ENCODE results near the gene GPR180.

The GPR180 gene

GRCh38 chr13:94656176-94656575, 54.5 kb downstream of the GPR180 start:
- DNase-seq (ENCODE audit: low read depth) = no peak

DNA sequence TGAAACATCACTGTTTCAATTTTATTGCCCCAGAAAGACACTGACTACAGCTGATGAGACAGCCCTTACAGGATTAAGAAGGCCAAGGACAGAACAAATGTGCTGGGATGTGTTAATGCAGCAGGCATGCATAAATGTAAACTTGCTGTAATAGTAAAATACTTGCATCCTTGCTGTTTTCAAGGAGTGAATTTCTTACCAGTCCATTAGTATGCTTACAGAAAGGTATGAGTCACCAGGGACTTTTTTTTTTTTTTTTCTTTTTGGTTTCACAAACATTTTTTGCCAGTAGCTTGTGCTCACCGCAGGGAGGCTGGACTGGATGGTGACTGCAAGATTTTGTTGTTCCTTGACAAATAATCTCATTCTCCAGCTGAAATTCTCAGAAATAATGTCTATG, 55.1 kb downstream of the GPR180 start:
- DNase-seq (ENCODE audit: low read depth) = peak; percentile 37

DNA sequence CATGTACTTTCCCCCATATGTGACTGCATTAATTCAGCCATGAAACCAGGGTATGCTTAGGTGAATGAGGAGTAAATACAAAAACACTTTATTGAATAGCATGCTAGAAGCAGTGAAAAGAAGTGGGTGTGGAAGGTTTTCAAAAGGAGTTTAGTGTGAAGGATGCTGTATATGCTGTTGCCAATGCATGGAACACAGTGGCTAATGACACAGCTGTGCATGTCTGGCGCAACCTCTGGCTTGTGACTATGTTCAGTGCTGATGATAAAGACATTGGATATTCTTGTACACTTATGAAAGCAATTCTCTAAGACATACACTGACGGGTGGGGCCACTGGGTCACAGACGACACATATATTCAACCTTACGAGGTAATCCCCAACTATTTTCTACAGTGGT, 55.5 kb downstream of the GPR180 start:
- no peak for DNase-seq (ENCODE audit: low read depth)

DNA sequence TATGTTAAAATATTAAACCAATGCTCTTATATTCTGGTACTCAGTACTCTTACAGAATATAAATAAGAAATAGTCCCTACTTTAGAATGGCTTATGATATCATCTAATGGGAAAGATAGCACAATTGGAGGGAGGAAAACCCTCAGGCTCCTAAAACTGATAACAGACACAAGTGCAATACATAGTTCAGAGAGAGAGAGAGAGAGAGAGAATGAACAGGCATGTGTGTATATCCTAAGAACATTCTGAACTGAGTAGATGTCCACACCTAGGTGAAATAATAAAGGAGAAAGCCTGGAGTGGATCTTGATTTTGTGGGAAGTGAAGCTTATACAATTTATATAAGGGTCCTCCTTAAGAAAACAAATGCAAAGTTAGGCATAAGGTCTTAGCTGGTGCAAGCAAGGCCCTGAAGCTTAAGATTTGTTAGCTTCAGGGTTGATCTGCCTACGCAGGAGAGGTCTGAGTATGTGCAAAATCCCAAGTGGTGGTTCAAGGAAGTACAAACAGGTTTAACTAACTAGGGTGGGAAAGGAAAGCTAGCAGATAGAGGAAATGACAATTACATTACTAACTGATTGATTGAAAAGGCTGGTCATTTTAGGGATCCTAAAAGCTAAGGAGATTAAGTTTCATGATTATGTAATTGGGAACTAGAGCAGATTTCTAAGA, 57.4 kb downstream of the GPR180 start:
- no peak for DNase-seq (ENCODE audit: low read depth)

DNA sequence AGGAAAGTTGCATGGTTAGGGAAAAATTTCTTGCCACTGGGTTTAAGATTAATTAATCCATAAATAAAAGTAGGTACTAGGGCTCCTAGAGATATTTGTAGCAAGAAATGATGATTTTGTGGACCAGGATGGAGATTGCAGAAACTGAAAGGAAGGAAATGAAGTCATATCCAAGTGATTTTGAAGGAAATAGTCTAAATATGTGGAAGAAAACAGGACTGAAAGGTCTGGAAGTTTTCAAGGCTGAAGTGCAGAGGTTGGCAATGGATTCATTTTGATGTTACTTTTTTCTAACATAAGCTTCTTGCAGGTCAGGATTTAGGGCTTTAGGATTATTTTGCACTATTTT, 57.9 kb downstream of the GPR180 start:
- no peak for DNase-seq (ENCODE audit: low read depth)

GRCh38 chr13:94660695-94661326, 59.2 kb downstream of the GPR180 start:
- peak; percentile 6 for DNase-seq (ENCODE audit: low read depth)

- no peak for DNase-seq (ENCODE audit: low read depth)
These were observed 59.7 kb downstream of the GPR180 start for GRCh38 chr13:94661406-94661805.

DNA sequence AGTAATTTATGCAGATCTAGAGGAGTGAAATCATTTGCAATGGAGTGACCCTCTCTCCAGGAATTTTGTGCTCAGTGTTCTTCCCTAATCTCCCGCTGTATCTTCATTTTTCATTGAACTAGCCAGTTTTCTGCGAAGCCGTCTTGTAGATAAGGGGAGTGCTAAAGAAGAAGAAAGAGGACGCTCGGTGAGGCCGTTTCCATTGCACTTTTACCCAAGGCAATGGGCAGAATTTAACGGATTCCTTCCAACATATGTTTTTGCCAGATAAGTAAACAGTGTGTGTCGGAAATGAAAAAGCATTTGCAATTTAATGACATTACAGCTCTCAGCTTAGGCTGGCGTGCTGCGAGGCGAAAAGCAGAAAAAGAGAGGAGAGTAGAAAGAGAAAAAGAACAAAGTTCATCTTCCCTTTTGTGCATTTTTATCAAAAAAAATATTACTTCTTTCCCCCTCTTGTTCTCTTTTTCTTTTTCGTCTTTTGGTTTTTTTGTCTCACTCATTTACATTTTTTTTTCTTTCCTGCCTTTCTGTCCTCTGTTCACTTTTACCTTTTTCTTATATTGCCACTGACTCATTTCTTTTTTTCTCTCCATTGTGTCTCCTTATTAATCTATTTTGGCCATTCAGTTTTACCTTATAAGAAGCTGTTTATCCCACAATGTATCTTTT, 60.8 kb downstream of the GPR180 start:
- DNase-seq (ENCODE audit: low read depth) = no peak

DNA sequence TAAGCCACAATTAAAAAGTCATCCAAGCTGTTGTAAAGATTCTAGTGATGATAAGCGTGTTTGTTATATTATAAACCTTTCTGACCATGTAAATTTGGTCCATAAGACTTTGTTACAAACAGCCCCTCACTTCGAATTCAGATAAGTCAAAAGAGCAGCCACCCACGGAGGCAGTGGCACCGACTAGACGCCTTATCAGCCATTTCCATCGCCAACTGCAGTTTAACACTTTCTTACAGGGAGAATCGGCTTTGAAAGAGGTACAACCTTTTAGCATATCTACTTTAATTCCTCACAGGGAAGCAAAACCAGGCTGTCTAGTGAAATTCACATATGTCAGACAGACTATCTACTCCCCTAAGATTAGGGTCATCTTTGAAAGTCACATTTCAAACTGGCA, 63.2 kb downstream of the GPR180 start:
- DNase-seq (ENCODE audit: low read depth) = no peak

DNA sequence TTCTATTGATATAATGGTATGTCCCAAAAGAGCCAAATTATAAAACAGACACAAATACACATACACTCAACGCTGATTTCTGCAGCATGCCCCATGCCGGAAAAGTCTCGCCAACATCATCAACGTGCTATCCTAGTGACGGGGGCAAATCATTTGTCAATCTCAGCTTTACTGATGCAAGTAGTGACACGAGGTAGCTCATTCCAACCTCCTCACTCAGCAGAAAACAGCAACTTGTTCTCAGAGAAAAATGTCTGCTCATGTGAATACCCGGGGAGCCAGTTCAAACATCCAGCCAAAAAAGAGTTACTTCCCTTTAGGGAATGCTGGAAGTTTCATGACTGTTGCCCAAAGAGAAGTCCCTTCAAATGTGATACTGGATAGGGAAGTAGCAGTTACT, 64.4 kb downstream of the GPR180 start:
- DNase-seq (ENCODE audit: low read depth) = no peak

DNA sequence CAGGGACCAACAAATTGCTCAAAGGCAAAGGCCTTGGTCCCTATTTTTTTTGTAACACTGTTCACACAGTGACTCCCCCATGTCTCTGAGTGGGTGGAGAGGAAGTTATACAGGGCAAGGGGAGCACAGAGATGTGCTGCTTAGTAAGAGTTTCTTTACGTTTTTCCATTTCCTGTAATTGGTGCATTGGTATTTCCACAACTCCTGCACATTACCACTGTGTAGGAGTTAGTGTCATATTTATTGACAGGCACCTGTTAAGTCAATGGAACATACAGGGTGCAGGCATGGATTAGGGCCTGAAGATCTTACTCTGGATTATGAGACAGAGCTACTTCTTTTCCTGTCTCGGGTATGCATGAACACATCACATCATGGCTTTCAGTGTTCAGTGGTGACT, 65.5 kb downstream of the GPR180 start:
- DNase-seq (ENCODE audit: low read depth) = no peak

- DNase-seq (ENCODE audit: low read depth) = no peak
These were observed 70.7 kb downstream of the GPR180 start for GRCh38 chr13:94672400-94672799.

GRCh38 chr13:94673851-94674250, 72.2 kb downstream of the GPR180 start:
- DNase-seq (ENCODE audit: low read depth) = no peak

DNA sequence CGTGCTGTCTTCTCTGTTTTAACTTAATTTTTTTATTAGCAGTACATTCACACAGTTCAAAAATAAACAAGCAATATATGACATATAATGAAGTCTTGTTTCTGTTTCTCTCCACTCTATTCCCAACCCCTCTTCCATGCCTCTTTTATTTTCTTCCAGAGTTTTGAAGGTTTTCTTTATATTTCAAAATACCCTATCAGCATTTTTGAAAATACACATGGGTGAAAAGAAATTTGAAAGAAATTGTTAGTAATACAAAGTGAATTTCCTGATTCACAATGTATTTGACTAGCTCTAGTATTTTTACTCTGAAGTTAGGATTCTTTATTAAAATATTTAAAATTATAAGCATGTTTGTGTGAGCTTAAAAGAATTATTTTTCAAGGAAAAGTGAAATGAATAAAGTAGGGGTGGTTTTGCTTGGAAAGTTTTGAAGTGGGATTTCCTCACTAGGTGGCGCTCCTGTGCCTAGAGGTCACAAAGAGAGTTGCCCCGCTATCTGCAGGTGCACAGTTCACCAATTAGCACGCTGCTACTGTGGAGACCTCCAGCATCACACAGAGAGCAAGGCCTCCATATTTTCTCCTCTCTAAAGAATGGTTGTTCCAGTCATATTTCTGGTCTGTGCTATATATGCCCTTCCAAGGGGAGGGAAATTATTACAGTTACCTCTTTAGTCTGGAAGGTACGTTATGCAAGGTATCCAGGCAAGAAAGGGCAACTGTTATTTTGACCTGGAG, 73.1 kb downstream of the GPR180 start:
- DNase-seq (ENCODE audit: low read depth) = peak; percentile 15

GRCh38 chr13:94677799-94678198, 76.1 kb downstream of the GPR180 start:
- DNase-seq (ENCODE audit: low read depth) = no peak

DNA sequence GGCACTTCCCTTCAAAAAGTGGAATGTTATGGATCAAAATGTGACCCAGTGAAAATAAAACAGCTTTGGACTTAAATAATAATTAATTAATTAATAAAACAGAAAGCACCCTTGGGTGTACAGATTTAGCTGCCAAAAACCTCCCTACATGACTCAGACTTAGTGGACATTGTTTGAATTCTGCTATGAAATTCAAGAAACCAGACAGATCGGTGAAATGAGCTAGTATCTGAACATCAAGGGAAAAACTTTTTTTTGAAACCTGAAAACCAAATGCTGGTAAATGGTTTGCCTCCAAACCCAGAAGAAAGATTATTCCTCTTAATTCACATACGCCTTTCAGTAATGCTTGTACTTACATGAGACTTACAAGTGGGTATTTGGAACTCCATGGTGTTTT, 77.2 kb downstream of the GPR180 start:
- DNase-seq (ENCODE audit: low read depth) = no peak

DNA sequence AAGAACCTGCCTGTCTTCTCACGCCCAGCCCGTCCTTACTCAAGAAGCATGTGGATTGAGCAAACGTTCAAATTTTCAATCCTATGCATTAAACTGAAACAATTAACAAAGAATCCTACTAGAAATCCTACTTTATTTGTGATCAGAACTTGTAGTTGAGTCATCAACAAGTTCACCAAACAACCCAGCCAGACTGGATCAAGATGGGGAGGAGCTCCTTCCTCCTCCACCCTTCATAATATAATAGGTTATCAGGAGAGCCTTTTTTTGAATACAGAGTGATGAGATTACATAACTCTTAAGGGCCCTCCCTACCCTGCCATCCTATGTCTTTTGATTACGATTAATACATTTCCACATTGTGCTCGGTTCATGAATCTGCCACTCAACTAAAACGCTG, 78.0 kb downstream of the GPR180 start:
- DNase-seq (ENCODE audit: low read depth) = no peak

GRCh38 chr13:94682229-94682628, 80.6 kb downstream of the GPR180 start:
- DNase-seq (ENCODE audit: low read depth) = no peak

- DNase-seq (ENCODE audit: low read depth) = no peak
These were observed 81.8 kb downstream of the GPR180 start for GRCh38 chr13:94683409-94683808.

Data from stromal cell of bone marrow (primary cell).